Measurements from ENCODE around the gene SLK. TPM values are rescaled to one million over a fixed set of nuclear protein-coding genes. Genes with fewer than 3 reads are reported as not detected.

SLK gene
- polyA plus RNA-seq, 1 of the 3 experiments (the other 2 are of a cell fraction): 4.0 TPM

GRCh38 chr10:104065748-104066147 is 98.8 kb downstream of the SLK start:
- H3K27me3 ChIP-seq (ENCODE audit: insufficient read depth): no peaks in the 10 kb centered on the region
- no peak overlapping the region for H3K4me2 ChIP-seq
- WGBS (ENCODE audit: low lambda C conversion rate): 43% methylated on average over 1 of the region's 1 CpG
- H3K79me2 ChIP-seq (ENCODE audit: insufficient read depth): no peaks in the 10 kb centered on the region
- H3F3A ChIP-seq (replicated peaks; ENCODE audit: insufficient read depth): no peaks in the 10 kb centered on the region
- CTCF ChIA-PET: interaction anchor here (0.6 to 0.7 kb wide), 2 partner anchors 56 to 149 kb away, joined by 3 to 4 read pairs; partner anchors contain the start of gene SFR1
- H3K4me1 ChIP-seq (ENCODE audit: control insufficient read depth in 1 of 2, insufficient read depth in 2 of 2, low read depth in 1 of 2, low read length in 1 of 2): peaks cover 0 to 3% of the 10 kb centered on the region in 2 experiments; a peak in 1 of 4 replicates
- no peaks in the 10 kb centered on the region for H3K36me3 ChIP-seq (replicated peaks in 1 of 2; ENCODE audit: control insufficient read depth in 1 of 2, insufficient read depth in 2 of 2, low read length in 1 of 2)
- TF ChIP-seq ZBTB33 (IDR thresholded peaks at IDR 0.05; ENCODE audit: borderline replicate concordance, low read depth) (no peak), GATA2 (CRISPR knock-in tag; IDR thresholded peaks at IDR 0.05) (no peak), FOXJ3 (CRISPR knock-in tag; IDR thresholded peaks at IDR 0.05) (no peak)
- TF ChIP-seq, protein P1, sequence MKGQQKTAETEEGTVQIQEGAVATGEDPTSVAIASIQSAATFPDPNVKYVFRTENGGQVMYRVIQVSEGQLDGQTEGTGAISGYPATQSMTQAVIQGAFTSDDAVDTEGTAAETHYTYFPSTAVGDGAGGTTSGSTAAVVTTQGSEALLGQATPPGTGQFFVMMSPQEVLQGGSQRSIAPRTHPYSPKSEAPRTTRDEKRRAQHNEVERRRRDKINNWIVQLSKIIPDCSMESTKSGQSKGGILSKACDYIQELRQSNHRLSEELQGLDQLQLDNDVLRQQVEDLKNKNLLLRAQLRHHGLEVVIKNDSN (IDR thresholded peaks at IDR 0.05; ENCODE audit: borderline replicate concordance, low read depth): no peak
- H3K9me3 ChIP-seq: no peaks in the 10 kb centered on the region
- H3K9me2 ChIP-seq: no peaks in the 10 kb centered on the region
- H4K20me1 ChIP-seq (ENCODE audit: insufficient read depth): no peaks in the 10 kb centered on the region
- no peak overlapping the region for H3K4me3 ChIP-seq (ENCODE audit: low read depth in 2 of 2, low read length in 1 of 2)
- DNase-seq: no peak
- POLR2A ChIA-PET: no interaction called here
- H2AFZ ChIP-seq (ENCODE audit: low read depth): no peak overlapping the region
- H3K27ac ChIP-seq (ENCODE audit: low read depth in 2 of 2, low read length in 1 of 2): no peak overlapping the region
- H3K9ac ChIP-seq: no peak overlapping the region

DNA sequence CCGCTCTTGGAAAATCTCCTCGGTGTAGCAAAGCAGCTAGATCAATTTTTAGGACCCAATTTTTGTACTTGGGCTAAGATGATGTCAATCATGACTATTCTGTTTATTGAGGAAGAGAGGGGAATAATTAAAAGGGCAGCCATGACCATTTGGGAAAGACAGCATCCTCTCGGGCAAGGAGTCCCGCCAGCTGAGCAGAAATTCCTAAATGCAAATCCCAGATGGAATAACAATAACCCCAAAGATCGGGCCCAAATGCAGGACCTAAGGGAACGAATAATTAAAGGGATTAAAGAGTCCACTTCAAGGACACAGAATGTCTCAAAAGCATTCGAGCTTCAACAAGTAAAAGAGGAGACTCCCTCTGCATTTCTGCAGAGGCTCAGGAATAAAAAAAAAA is 100.0 kb downstream of the SLK start:
- Histone ChIP-seq H3K4me2 (no peak overlapping the region), H3K27me3 (ENCODE audit: insufficient read depth) (no peaks in the 10 kb centered on the region), H3K79me2 (ENCODE audit: insufficient read depth) (no peaks in the 10 kb centered on the region), H3K9me2 (no peaks in the 10 kb centered on the region), H3K27ac (ENCODE audit: low read depth in 2 of 2, low read length in 1 of 2) (no peak overlapping the region), H3K9ac (no peak overlapping the region), H4K20me1 (ENCODE audit: insufficient read depth) (no peaks in the 10 kb centered on the region), H3F3A (replicated peaks; ENCODE audit: insufficient read depth) (no peaks in the 10 kb centered on the region), H3K4me1 (ENCODE audit: control insufficient read depth in 1 of 2, insufficient read depth in 2 of 2, low read depth in 1 of 2, low read length in 1 of 2) (peaks cover 0 to 8% of the 10 kb centered on the region in 2 experiments; a peak in 1 of 4 replicates), H3K4me3 (ENCODE audit: low read depth in 2 of 2, low read length in 1 of 2) (no peak overlapping the region), H3K9me3 (no peaks in the 10 kb centered on the region), H2AFZ (ENCODE audit: low read depth) (no peak overlapping the region), H3K36me3 (replicated peaks in 1 of 2; ENCODE audit: control insufficient read depth in 1 of 2, insufficient read depth in 2 of 2, low read length in 1 of 2) (no peaks in the 10 kb centered on the region)
- 83% methylated on average over 7 of the region's 7 CpGs for WGBS (ENCODE audit: low lambda C conversion rate)
- DNase-seq: no peak
- POLR2A ChIA-PET: no interaction called here
- TF ChIP-seq EP300 (IDR thresholded peaks at IDR 0.05; ENCODE audit: borderline replicate concordance in 1 of 2, low read depth in 1 of 2, low read length in 1 of 2) (no peak), JUND (IDR thresholded peaks at IDR 0.05) (no peak), FOXJ3 (CRISPR knock-in tag; IDR thresholded peaks at IDR 0.05) (no peak), RAD21 (IDR thresholded peaks at IDR 0.05; ENCODE audit: low read length) (no peak), NFIC (IDR thresholded peaks at IDR 0.05; ENCODE audit: borderline replicate concordance) (no peak), MXI1 (IDR thresholded peaks at IDR 0.05; ENCODE audit: low read depth, low read length) (no peak), CHD2 (IDR thresholded peaks at IDR 0.05; ENCODE audit: low read length, partially characterized antibody) (no peak), RFX5 (IDR thresholded peaks at IDR 0.05; ENCODE audit: low read length) (no peak), POLR2AphosphoS5 (IDR thresholded peaks at IDR 0.05; ENCODE audit: low read depth, low read length) (no peak), PBX3 (IDR thresholded peaks at IDR 0.05) (no peak)
- TF ChIP-seq, protein P2, sequence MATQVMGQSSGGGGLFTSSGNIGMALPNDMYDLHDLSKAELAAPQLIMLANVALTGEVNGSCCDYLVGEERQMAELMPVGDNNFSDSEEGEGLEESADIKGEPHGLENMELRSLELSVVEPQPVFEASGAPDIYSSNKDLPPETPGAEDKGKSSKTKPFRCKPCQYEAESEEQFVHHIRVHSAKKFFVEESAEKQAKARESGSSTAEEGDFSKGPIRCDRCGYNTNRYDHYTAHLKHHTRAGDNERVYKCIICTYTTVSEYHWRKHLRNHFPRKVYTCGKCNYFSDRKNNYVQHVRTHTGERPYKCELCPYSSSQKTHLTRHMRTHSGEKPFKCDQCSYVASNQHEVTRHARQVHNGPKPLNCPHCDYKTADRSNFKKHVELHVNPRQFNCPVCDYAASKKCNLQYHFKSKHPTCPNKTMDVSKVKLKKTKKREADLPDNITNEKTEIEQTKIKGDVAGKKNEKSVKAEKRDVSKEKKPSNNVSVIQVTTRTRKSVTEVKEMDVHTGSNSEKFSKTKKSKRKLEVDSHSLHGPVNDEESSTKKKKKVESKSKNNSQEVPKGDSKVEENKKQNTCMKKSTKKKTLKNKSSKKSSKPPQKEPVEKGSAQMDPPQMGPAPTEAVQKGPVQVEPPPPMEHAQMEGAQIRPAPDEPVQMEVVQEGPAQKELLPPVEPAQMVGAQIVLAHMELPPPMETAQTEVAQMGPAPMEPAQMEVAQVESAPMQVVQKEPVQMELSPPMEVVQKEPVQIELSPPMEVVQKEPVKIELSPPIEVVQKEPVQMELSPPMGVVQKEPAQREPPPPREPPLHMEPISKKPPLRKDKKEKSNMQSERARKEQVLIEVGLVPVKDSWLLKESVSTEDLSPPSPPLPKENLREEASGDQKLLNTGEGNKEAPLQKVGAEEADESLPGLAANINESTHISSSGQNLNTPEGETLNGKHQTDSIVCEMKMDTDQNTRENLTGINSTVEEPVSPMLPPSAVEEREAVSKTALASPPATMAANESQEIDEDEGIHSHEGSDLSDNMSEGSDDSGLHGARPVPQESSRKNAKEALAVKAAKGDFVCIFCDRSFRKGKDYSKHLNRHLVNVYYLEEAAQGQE (IDR thresholded peaks at IDR 0.05; ENCODE audit: low read depth, low read length): no peak
- TF ChIP-seq, protein P3, sequence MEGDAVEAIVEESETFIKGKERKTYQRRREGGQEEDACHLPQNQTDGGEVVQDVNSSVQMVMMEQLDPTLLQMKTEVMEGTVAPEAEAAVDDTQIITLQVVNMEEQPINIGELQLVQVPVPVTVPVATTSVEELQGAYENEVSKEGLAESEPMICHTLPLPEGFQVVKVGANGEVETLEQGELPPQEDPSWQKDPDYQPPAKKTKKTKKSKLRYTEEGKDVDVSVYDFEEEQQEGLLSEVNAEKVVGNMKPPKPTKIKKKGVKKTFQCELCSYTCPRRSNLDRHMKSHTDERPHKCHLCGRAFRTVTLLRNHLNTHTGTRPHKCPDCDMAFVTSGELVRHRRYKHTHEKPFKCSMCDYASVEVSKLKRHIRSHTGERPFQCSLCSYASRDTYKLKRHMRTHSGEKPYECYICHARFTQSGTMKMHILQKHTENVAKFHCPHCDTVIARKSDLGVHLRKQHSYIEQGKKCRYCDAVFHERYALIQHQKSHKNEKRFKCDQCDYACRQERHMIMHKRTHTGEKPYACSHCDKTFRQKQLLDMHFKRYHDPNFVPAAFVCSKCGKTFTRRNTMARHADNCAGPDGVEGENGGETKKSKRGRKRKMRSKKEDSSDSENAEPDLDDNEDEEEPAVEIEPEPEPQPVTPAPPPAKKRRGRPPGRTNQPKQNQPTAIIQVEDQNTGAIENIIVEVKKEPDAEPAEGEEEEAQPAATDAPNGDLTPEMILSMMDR (IDR thresholded peaks at IDR 0.05): no peak
- CTCF ChIA-PET: no interaction called here
